HepG2 (cell line): ENCODE data around the gene AP3D1. TPM values are rescaled to one million over a fixed set of nuclear protein-coding genes. Genes with fewer than 3 reads are reported as not detected.

Experiments
- CREB1 ChIP-seq, 2 experiments: fragments of 450-650 bp in 1 of 2; IDR thresholded peaks; 2 replicates each; pipeline ENCODE4 v1.6.1; 2016 to 2017; ENCODE audit warnings: control low read depth in 1 of 2, mild to moderate bottlenecking in 1 of 2, missing compliant biosample characterization in 1 of 2, missing genetic modification characterization in 1 of 2
- DNMT3B ChIP-seq: conservative IDR thresholded peaks from 2 replicates; pipeline ENCODE4 v1.6.1; 2016; ENCODE audit warnings: missing biosample characterization, control low read depth
- FOXC1 ChIP-seq: sonication (generic); formaldehyde crosslinking; IDR thresholded peaks from 2 replicates; pipeline ENCODE4 v1.8.0; 2022; ENCODE audit warnings: mild to moderate bottlenecking, missing genetic modification reagents, borderline replicate concordance
- SOX6 ChIP-seq, 2 experiments: fragments of 450-650 bp in 1 of 2; sonication (generic) in 1 of 2; formaldehyde crosslinking in 1 of 2; IDR thresholded peaks; 2 replicates each; pipeline versions ENCODE4 v1.4.0 to v1.6.1; 2017 to 2020; ENCODE audit warnings: antibody characterized with exemption in 1 of 2, mild to moderate bottlenecking in 1 of 2, missing genetic modification reagents in 1 of 2
- SP2 ChIP-seq: sonication (generic); formaldehyde crosslinking; IDR thresholded peaks from 2 replicates; pipeline ENCODE4 v1.5.1; 2020; ENCODE audit warnings: mild to moderate bottlenecking, missing genetic modification reagents
- YY1 ChIP-seq: IDR thresholded peaks from 2 replicates; pipeline ENCODE4 v1.6.1; 2011; ENCODE audit warnings: low read length, low read depth, moderate library complexity, mild to moderate bottlenecking; ENCODE audit not compliant: insufficient read depth, insufficient replicate concordance
- ZBTB3 ChIP-seq: sonication (generic); formaldehyde crosslinking; IDR thresholded peaks from 2 replicates; pipeline ENCODE4 v1.4.0; 2020; ENCODE audit warnings: low read depth, mild to moderate bottlenecking, moderate library complexity, missing genetic modification reagents, borderline replicate concordance
- ZNF496 ChIP-seq: sonication (generic); formaldehyde crosslinking; IDR thresholded peaks from 2 replicates; pipeline ENCODE4 v1.8.1; 2023; ENCODE audit warnings: mild to moderate bottlenecking, moderate library complexity, missing genetic modification reagents; ENCODE audit not compliant: insufficient replicate concordance
- ZNF614 ChIP-seq: IDR thresholded peaks from 2 replicates; pipeline ENCODE4 v1.6.1; 2018; ENCODE audit warnings: missing biosample characterization, missing genetic modification reagents, inconsistent platforms, borderline replicate concordance
- ZNF792 ChIP-seq: IDR thresholded peaks from 2 replicates; pipeline ENCODE4 v1.6.1; 2016
- ZSCAN9 ChIP-seq: IDR thresholded peaks from 2 replicates; pipeline ENCODE4 v1.6.1; 2016; ENCODE audit warnings: borderline replicate concordance
- polyA plus RNA-seq, 8 experiments: library from polyadenylated mRNA; depleted of rRNA in 3 of 8; stranded (reverse) in 7 of 8; unstranded in 1 of 8; fragments of >200 nt; fragmentation: Illumina TruSeq in 4 of 8; extraction: Trizol in 4 of 8; gene quantifications; 2 replicates each; pipeline versions ENCODE4 v1.2.1 to v1.2.3, GENCODE V29; 2011 to 2016; ENCODE audit warnings: low read depth in 4 of 8, missing spikeins in 1 of 8, mixed read lengths in 1 of 8; ENCODE audit not compliant: insufficient read depth in 1 of 8
- total RNA-seq, 5 experiments: library from RNA; depleted of rRNA; stranded (reverse); fragments of >200 nt; fragmentation: Illumina TruSeq; extraction: Trizol; gene quantifications; 2 replicates each; pipeline ENCODE4 v1.2.3, GENCODE V29; 2016; ENCODE audit warnings: low read depth in 1 of 5
- TF ChIP-seq, protein P1 (sequence below): sonication (generic); formaldehyde crosslinking; IDR thresholded peaks from 2 replicates; pipeline ENCODE4 v1.4.0; 2020; ENCODE audit warnings: missing genetic modification reagents
- TF ChIP-seq, protein P2 (sequence below): IDR thresholded peaks from 2 replicates; pipeline ENCODE4 v1.6.1; 2016; ENCODE audit warnings: low read depth, missing genetic modification reagents, missing compliant biosample characterization
- TF ChIP-seq, protein P3 (sequence below): sonication (generic); formaldehyde crosslinking; IDR thresholded peaks from 2 replicates; pipeline ENCODE4 v1.5.0; 2020; ENCODE audit warnings: missing genetic modification reagents
- TF ChIP-seq, protein P4 (sequence below): sonication (generic); formaldehyde crosslinking; IDR thresholded peaks from 2 replicates; pipeline ENCODE4 v1.5.1; 2020; ENCODE audit warnings: mild to moderate bottlenecking, missing genetic modification reagents
- TF ChIP-seq, protein P5 (sequence below): sonication (generic); formaldehyde crosslinking; IDR thresholded peaks from 2 replicates; pipeline ENCODE4 v1.8.1; 2023; ENCODE audit warnings: mild to moderate bottlenecking, missing genetic modification reagents, borderline replicate concordance

Gene AP3D1
- total and polyA plus RNA-seq, 2 of the 13 experiments (the other 11 are each of a cell fraction or from before 2014, with no cell fraction given), result 68.0 to 82.6 TPM

DNA sequence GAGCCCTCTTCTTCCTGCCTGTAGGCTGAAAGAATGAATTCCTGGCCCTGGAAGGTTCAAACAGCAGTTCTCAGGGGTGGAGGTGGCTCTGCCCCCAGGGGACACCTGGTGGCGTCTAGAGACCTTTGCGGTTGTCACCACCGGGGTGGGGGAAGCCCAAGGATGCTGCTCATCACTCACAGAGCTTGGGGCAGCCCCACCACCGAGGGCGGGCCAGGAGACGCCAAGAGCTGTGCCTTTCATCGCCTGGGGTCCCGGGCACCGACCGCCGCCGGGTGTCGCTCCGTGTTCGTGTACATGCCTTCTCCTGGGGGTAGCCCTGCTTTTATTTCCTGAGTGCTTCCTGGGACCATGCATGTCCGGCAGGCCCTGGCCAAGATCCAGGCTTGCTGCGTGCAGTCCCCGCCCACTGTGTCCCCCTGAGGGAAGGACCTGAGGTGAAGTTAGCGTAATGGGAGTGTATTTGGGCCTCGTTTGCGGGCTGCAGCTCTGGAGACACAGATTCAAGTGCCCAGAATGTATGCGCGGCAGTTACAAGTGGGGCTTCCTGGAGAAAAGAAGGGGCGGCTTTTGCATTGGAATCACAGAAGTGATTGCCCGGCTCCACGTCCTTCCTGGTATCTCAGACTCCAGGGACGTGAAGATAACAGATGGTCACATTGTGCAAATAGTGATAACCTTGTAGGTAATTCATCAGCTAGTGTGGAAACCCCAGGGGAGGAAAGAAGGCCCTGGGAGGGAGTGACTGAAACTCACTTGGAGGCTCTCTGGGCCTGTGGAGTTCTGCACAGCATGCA lies 20.2 kb upstream of the AP3D1 start (continued):
- TF ChIP-seq, protein P1, sequence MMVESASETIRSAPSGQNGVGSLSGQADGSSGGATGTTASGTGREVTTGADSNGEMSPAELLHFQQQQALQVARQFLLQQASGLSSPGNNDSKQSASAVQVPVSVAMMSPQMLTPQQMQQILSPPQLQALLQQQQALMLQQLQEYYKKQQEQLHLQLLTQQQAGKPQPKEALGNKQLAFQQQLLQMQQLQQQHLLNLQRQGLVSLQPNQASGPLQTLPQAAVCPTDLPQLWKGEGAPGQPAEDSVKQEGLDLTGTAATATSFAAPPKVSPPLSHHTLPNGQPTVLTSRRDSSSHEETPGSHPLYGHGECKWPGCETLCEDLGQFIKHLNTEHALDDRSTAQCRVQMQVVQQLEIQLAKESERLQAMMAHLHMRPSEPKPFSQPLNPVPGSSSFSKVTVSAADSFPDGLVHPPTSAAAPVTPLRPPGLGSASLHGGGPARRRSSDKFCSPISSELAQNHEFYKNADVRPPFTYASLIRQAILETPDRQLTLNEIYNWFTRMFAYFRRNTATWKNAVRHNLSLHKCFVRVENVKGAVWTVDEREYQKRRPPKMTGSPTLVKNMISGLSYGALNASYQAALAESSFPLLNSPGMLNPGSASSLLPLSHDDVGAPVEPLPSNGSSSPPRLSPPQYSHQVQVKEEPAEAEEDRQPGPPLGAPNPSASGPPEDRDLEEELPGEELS (CRISPR knock-in tag), result peak; percentile 41; the same call in 1 of the 2 replicates
- TF ChIP-seq ZSCAN9 (CRISPR knock-in tag) (0 out of 2 replicates have a peak, but pooled peaks have one; percentile 39), FOXC1 (CRISPR knock-in tag) (no peak), DNMT3B (CRISPR knock-in tag) (no peak), SP2 (CRISPR knock-in tag) (no peak), ZNF496 (CRISPR knock-in tag) (no peak), ZNF614 (CRISPR knock-in tag) (no peak), YY1 (peak; percentile 17), SOX6 (IDR thresholded peaks at IDR 0.05) (no peak), SOX6 (CRISPR knock-in tag; IDR thresholded peaks at IDR 0.05) (peak; percentile 54), CREB1 (IDR thresholded peaks at IDR 0.05) (no peak), CREB1 (CRISPR knock-in tag; IDR thresholded peaks at IDR 0.05) (peak; percentile 45; the same call in 1 of the 2 replicates), ZNF792 (CRISPR knock-in tag) (no peak), ZBTB3 (no peak)
- TF ChIP-seq, protein P2, sequence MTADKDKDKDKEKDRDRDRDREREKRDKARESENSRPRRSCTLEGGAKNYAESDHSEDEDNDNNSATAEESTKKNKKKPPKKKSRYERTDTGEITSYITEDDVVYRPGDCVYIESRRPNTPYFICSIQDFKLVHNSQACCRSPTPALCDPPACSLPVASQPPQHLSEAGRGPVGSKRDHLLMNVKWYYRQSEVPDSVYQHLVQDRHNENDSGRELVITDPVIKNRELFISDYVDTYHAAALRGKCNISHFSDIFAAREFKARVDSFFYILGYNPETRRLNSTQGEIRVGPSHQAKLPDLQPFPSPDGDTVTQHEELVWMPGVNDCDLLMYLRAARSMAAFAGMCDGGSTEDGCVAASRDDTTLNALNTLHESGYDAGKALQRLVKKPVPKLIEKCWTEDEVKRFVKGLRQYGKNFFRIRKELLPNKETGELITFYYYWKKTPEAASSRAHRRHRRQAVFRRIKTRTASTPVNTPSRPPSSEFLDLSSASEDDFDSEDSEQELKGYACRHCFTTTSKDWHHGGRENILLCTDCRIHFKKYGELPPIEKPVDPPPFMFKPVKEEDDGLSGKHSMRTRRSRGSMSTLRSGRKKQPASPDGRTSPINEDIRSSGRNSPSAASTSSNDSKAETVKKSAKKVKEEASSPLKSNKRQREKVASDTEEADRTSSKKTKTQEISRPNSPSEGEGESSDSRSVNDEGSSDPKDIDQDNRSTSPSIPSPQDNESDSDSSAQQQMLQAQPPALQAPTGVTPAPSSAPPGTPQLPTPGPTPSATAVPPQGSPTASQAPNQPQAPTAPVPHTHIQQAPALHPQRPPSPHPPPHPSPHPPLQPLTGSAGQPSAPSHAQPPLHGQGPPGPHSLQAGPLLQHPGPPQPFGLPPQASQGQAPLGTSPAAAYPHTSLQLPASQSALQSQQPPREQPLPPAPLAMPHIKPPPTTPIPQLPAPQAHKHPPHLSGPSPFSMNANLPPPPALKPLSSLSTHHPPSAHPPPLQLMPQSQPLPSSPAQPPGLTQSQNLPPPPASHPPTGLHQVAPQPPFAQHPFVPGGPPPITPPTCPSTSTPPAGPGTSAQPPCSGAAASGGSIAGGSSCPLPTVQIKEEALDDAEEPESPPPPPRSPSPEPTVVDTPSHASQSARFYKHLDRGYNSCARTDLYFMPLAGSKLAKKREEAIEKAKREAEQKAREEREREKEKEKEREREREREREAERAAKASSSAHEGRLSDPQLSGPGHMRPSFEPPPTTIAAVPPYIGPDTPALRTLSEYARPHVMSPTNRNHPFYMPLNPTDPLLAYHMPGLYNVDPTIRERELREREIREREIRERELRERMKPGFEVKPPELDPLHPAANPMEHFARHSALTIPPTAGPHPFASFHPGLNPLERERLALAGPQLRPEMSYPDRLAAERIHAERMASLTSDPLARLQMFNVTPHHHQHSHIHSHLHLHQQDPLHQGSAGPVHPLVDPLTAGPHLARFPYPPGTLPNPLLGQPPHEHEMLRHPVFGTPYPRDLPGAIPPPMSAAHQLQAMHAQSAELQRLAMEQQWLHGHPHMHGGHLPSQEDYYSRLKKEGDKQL, result no peak
- TF ChIP-seq, protein P3, sequence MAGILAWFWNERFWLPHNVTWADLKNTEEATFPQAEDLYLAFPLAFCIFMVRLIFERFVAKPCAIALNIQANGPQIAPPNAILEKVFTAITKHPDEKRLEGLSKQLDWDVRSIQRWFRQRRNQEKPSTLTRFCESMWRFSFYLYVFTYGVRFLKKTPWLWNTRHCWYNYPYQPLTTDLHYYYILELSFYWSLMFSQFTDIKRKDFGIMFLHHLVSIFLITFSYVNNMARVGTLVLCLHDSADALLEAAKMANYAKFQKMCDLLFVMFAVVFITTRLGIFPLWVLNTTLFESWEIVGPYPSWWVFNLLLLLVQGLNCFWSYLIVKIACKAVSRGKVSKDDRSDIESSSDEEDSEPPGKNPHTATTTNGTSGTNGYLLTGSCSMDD (CRISPR knock-in tag), result no peak
- TF ChIP-seq, protein P4, sequence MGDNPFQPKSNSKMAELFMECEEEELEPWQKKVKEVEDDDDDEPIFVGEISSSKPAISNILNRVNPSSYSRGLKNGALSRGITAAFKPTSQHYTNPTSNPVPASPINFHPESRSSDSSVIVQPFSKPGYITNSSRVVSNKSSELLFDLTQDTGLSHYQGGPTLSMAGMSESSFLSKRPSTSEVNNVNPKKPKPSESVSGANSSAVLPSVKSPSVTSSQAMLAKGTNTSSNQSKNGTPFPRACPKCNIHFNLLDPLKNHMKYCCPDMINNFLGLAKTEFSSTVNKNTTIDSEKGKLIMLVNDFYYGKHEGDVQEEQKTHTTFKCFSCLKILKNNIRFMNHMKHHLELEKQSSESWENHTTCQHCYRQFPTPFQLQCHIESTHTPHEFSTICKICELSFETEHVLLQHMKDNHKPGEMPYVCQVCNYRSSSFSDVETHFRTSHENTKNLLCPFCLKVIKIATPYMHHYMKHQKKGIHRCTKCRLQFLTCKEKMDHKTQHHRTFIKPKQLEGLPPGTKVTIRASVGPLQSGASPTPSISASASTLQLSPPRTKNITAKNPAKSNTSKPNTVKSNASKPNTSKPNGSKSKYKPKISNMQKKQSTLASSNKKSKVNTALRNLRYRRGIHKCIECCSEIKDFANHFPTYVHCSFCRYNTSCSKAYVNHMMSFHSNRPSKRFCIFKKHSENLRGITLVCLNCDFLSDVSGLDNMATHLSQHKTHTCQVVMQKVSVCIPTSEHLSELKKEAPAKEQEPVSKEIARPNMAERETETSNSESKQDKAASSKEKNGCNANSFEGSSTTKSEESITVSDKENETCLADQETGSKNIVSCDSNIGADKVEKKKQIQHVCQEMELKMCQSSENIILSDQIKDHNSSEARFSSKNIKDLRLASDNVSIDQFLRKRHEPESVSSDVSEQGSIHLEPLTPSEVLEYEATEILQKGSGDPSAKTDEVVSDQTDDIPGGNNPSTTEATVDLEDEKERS (CRISPR knock-in tag), result no peak
- TF ChIP-seq, protein P5, sequence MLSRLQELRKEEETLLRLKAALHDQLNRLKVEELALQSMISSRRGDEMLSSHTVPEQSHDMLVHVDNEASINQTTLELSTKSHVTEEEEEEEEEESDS (CRISPR knock-in tag), result no peak
